ENCODE data around the gene PAM. TPM values are rescaled to one million over a fixed set of nuclear protein-coding genes. Genes with fewer than 3 reads are reported as not detected.

PAM gene
- total RNA-seq, 2 experiments from 2014 or later = not detected

DNA sequence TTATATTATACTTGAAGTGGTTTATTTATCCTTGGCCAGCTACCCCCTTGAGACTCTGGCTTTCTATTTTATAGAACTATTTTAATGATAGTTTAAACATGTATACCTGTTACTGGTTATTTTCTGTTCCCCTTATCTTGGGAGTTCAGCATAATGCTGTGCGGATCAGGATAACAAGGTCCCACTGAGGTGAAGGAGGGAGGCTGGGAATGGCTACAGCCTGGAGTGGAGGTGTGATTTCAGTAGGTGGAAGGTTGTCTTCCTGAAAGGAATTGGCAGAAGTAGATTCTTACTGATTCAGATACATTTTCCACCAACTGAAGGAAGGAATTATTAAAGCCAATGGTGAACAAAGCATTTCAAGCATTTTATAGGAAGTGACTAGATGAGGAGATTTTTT is 38.9 kb downstream of the PAM start:
- Histone ChIP-seq H3K4me1 (ENCODE audit: insufficient read depth, low read length, poor library complexity, severe bottlenecking) (no peaks in the 10 kb centered on the region), H3K79me2 (ENCODE audit: insufficient read depth, low read depth, low read length) (no peaks in the 10 kb centered on the region), H2AFZ (ENCODE audit: low read length) (no peak overlapping the region), H4K20me1 (ENCODE audit: insufficient read depth, low read length) (no peaks in the 10 kb centered on the region), H3K36me3 (ENCODE audit: insufficient read depth, low read length) (no peaks in the 10 kb centered on the region), H3K9me3 (ENCODE audit: low read length) (no peaks in the 10 kb centered on the region), H3K4me2 (ENCODE audit: low read length) (no peak overlapping the region), H3K4me3 (ENCODE audit: low read depth, low read length, poor library complexity, severe bottlenecking) (no peak overlapping the region), H3K27ac (ENCODE audit: low read depth, low read length, poor library complexity, severe bottlenecking) (no peak overlapping the region), H3K9me2 (ENCODE audit: insufficient read depth, low read length) (no peaks in the 10 kb centered on the region)
- BruUV-seq (replicated peaks) = no TSS peak
- CTCF ChIA-PET (ENCODE audit: unreplicated experiment) = no interaction called here
- POLR2A ChIA-PET = no interaction called here
- intact Hi-C loops (cut with micrococcal nuclease; ENCODE audit: unreplicated experiment) = no loop called here
- DNase-seq (ENCODE audit: low spot score) = no peak
- TF ChIP-seq EZH2phosphoT487 (IDR thresholded peaks at IDR 0.05; ENCODE audit: borderline replicate concordance, low read depth, low read length) = no peak
- TF ChIP-seq, protein P1, sequence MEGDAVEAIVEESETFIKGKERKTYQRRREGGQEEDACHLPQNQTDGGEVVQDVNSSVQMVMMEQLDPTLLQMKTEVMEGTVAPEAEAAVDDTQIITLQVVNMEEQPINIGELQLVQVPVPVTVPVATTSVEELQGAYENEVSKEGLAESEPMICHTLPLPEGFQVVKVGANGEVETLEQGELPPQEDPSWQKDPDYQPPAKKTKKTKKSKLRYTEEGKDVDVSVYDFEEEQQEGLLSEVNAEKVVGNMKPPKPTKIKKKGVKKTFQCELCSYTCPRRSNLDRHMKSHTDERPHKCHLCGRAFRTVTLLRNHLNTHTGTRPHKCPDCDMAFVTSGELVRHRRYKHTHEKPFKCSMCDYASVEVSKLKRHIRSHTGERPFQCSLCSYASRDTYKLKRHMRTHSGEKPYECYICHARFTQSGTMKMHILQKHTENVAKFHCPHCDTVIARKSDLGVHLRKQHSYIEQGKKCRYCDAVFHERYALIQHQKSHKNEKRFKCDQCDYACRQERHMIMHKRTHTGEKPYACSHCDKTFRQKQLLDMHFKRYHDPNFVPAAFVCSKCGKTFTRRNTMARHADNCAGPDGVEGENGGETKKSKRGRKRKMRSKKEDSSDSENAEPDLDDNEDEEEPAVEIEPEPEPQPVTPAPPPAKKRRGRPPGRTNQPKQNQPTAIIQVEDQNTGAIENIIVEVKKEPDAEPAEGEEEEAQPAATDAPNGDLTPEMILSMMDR (conservative IDR thresholded peaks at IDR 0.05; ENCODE audit: low read length) = no peak

DNA sequence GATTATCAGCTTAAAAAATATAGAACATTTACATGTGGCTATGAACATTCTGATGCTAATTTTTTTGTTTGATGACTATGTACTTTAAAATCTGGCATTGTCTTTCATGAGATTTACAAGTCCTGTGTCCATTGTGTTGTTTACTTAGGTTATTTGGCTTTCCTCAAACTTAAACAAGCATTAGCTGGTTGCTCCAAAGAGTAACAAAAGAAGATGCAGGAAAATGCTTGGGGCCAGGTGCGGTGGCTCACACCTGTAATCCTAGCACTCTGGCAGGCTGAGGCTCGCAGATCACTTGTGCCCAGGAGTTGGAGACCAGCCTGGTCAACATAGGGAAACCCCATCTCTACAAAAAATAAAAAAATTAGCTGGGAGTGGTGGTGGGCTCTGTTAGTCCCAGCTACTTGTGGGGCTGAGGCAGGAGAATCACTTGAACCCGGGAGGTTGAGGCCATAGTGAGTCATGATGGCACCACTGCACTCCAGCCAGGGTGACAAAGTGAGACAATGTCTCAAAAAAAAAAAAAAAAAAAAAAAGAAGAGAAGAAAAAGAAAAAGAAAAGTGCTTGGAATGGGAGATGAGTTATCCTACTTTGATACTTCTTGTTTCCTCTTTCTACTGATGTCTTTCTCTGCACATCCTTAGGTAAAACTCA is 39.7 kb downstream of the PAM start:
- H2AFZ ChIP-seq (ENCODE audit: low read length) = no peak overlapping the region
- CTCF ChIA-PET (ENCODE audit: unreplicated experiment) = no interaction called here
- no peak for TF ChIP-seq EZH2phosphoT487 (IDR thresholded peaks at IDR 0.05; ENCODE audit: borderline replicate concordance, low read depth, low read length)
- TF ChIP-seq, protein P1 (conservative IDR thresholded peaks at IDR 0.05; ENCODE audit: low read length) = no peak
- DNase-seq (ENCODE audit: low spot score) = no peak
- H3K4me1 ChIP-seq (ENCODE audit: insufficient read depth, low read length, poor library complexity, severe bottlenecking) = no peaks in the 10 kb centered on the region
- no peaks in the 10 kb centered on the region for H3K79me2 ChIP-seq (ENCODE audit: insufficient read depth, low read depth, low read length)
- POLR2A ChIA-PET = no interaction called here
- intact Hi-C loops (cut with micrococcal nuclease; ENCODE audit: unreplicated experiment) = no loop called here
- H3K9me2 ChIP-seq (ENCODE audit: insufficient read depth, low read length) = no peaks in the 10 kb centered on the region
- no peaks in the 10 kb centered on the region for H4K20me1 ChIP-seq (ENCODE audit: insufficient read depth, low read length)
- no peaks in the 10 kb centered on the region for H3K9me3 ChIP-seq (ENCODE audit: low read length)
- no peak overlapping the region for H3K4me3 ChIP-seq (ENCODE audit: low read depth, low read length, poor library complexity, severe bottlenecking)
- no TSS peak for BruUV-seq (replicated peaks)
- no peak overlapping the region for H3K27ac ChIP-seq (ENCODE audit: low read depth, low read length, poor library complexity, severe bottlenecking)
- H3K4me2 ChIP-seq (ENCODE audit: low read length) = no peak overlapping the region
- no peaks in the 10 kb centered on the region for H3K36me3 ChIP-seq (ENCODE audit: insufficient read depth, low read length)

DNA sequence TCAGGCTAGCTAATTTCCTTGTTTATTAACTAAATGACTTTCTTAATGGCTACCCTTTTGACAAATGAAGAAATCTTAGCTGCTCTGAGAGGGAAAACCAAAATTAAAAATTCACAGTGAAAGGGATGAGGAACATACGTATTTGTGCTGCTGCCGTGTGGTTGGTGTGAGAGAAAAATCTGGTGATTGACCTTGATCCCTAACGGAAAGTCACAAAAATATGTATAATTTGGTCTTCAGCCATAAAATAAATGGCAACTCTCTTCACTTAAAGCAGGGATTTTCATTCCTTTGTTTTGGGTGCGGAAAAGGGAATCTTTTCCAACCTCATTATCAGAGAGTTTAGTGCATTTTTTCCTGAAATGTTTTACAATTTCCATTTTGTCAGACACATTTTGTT is 40.4 kb downstream of the PAM start:
- H4K20me1 ChIP-seq (ENCODE audit: insufficient read depth, low read length) = no peaks in the 10 kb centered on the region
- no peaks in the 10 kb centered on the region for H3K4me1 ChIP-seq (ENCODE audit: insufficient read depth, low read length, poor library complexity, severe bottlenecking)
- no peaks in the 10 kb centered on the region for H3K36me3 ChIP-seq (ENCODE audit: insufficient read depth, low read length)
- no peaks in the 10 kb centered on the region for H3K9me3 ChIP-seq (ENCODE audit: low read length)
- TF ChIP-seq, protein P1 (conservative IDR thresholded peaks at IDR 0.05; ENCODE audit: low read length) = no peak
- TF ChIP-seq EZH2phosphoT487 (IDR thresholded peaks at IDR 0.05; ENCODE audit: borderline replicate concordance, low read depth, low read length) = no peak
- no peak for DNase-seq (ENCODE audit: low spot score)
- no peak overlapping the region for H3K27ac ChIP-seq (ENCODE audit: low read depth, low read length, poor library complexity, severe bottlenecking)
- no peak overlapping the region for H3K4me2 ChIP-seq (ENCODE audit: low read length)
- H3K9me2 ChIP-seq (ENCODE audit: insufficient read depth, low read length) = no peaks in the 10 kb centered on the region
- ChIA-PET POLR2A (interaction anchor here (0.8 kb wide), 1 partner anchor 17 kb away, joined by 3 read pairs; no protein-coding TSS in a partner anchor), CTCF (ENCODE audit: unreplicated experiment) (no interaction called here)
- H3K79me2 ChIP-seq (ENCODE audit: insufficient read depth, low read depth, low read length) = no peaks in the 10 kb centered on the region
- BruUV-seq (replicated peaks) = no TSS peak
- no peak overlapping the region for H2AFZ ChIP-seq (ENCODE audit: low read length)
- no peak overlapping the region for H3K4me3 ChIP-seq (ENCODE audit: low read depth, low read length, poor library complexity, severe bottlenecking)
- intact Hi-C loops (cut with micrococcal nuclease; ENCODE audit: unreplicated experiment) = no loop called here

All from OCI-LY7 (cell line).